GM23338 (cell line): Measurements from ENCODE around the gene TLCD4. TPM values are rescaled to one million over a fixed set of nuclear protein-coding genes. Genes with fewer than 3 reads are reported as not detected.

ENCODE experiments used
- ATAC-seq: fragments of 200-7000 bp; cut with Tn5 transposase; 3 replicates; pipeline ENCODE4 v1.9.1; 2020
- DNase-seq: peaks from one replicate; pipeline ENCODE4 v3.0.0-alpha.2; 2015; ENCODE audit warnings: low spot score
- H2AFZ ChIP-seq: fragments of 200-600 bp; sonication (generic); 2 replicates; pipeline ENCODE4 v1.8.0; 2016; ENCODE audit warnings: antibody characterized with exemption, mild to moderate bottlenecking, moderate library complexity
- H3F3A ChIP-seq: fragments of 200-600 bp; sonication (generic); replicated peaks from 2 replicates; pipeline ENCODE4 v1.8.0; 2017; ENCODE audit warnings: antibody characterized with exemption, mixed run types, low read depth
- H3K27ac ChIP-seq: fragments of 200-600 bp; sonication (generic); 2 replicates; pipeline ENCODE4 v1.6.1; 2016; ENCODE audit warnings: low read depth
- H3K27me3 ChIP-seq: fragments of 200-600 bp; sonication (generic); 2 replicates; pipeline ENCODE4 v1.8.0; 2016; ENCODE audit warnings: mild to moderate bottlenecking, mixed run types, moderate library complexity; ENCODE audit not compliant: insufficient read depth
- H3K36me3 ChIP-seq: fragments of 200-600 bp; sonication (generic); 2 replicates; pipeline ENCODE4 v1.8.0; 2016; ENCODE audit warnings: mild to moderate bottlenecking; ENCODE audit not compliant: insufficient read depth
- H3K4me1 ChIP-seq: fragments of 200-600 bp; sonication (generic); 2 replicates; pipeline ENCODE4 v1.8.0; 2016; ENCODE audit warnings: mild to moderate bottlenecking, moderate library complexity; ENCODE audit not compliant: insufficient read depth
- H3K4me2 ChIP-seq: fragments of 200-600 bp; sonication (generic); 2 replicates; pipeline ENCODE4 v1.7.1; 2017; ENCODE audit warnings: mixed run types
- H3K4me3 ChIP-seq: fragments of 200-600 bp; sonication (generic); 2 replicates; pipeline ENCODE4 v1.6.1; 2016; ENCODE audit warnings: mixed run types
- H3K79me2 ChIP-seq: fragments of 200-600 bp; sonication (generic); replicated peaks from 2 replicates; pipeline ENCODE4 v1.8.0; 2017; ENCODE audit warnings: mild to moderate bottlenecking; ENCODE audit not compliant: insufficient read depth
- H3K9me2 ChIP-seq: fragments of 200-600 bp; sonication (generic); 2 replicates; pipeline ENCODE4 v1.8.0; 2017; ENCODE audit not compliant: insufficient read depth
- H4K20me1 ChIP-seq: fragments of 200-600 bp; sonication (generic); replicated peaks from 2 replicates; pipeline ENCODE4 v1.8.0; 2017; ENCODE audit warnings: mild to moderate bottlenecking; ENCODE audit not compliant: insufficient read depth
- H3K27ac Mint-ChIP-seq: 2 replicates; pipeline ENCODE4 v1.8.0; 2020; ENCODE audit warnings: inconsistent platforms, mild to moderate bottlenecking, moderate library complexity, mixed read lengths
- H3K27me3 Mint-ChIP-seq: 3 replicates; pipeline ENCODE4 v1.8.0; 2022; ENCODE audit warnings: low read depth, mild to moderate bottlenecking, moderate library complexity, mixed read lengths, inconsistent platforms; ENCODE audit not compliant: insufficient read depth, poor library complexity
- H3K36me3 Mint-ChIP-seq: 3 replicates; pipeline ENCODE4 v1.8.0; 2021; ENCODE audit warnings: low read depth, mild to moderate bottlenecking, inconsistent platforms, moderate library complexity, mixed read lengths
- H3K4me1 Mint-ChIP-seq: 3 replicates; pipeline ENCODE4 v1.8.0; 2020; ENCODE audit warnings: mild to moderate bottlenecking, inconsistent platforms, mixed read lengths
- H3K4me3 Mint-ChIP-seq: 3 replicates; pipeline ENCODE4 v1.8.0; 2021; ENCODE audit warnings: moderate library complexity, mild to moderate bottlenecking, inconsistent platforms, mixed read lengths
- H3K9me3 Mint-ChIP-seq: 3 replicates; pipeline ENCODE4 v1.8.0; 2020; ENCODE audit warnings: moderate library complexity, mild to moderate bottlenecking, inconsistent platforms, mixed read lengths
- CREB1 ChIP-seq: fragments of 250-450 bp; sonication (Bioruptor Pico); IDR thresholded peaks from 2 replicates; pipeline ENCODE4 v1.5.0; 2020; ENCODE audit warnings: low read depth, mild to moderate bottlenecking, moderate library complexity
- CTCF ChIP-seq, 2 experiments: fragments of 200-600 bp in 1 of 2; sonication (generic) in 1 of 2; conservative IDR thresholded peaks; 2 replicates each; pipeline versions ENCODE4 v1.5.1 to v1.6.1; 2016 to 2017; ENCODE audit warnings: antibody characterized with exemption in 2 of 2, low read depth in 2 of 2, mild to moderate bottlenecking in 2 of 2, moderate library complexity in 1 of 2
- ETS1 ChIP-seq: IDR thresholded peaks from 2 replicates; pipeline ENCODE4 v1.6.1; 2016; ENCODE audit warnings: antibody characterized with exemption
- JUNB ChIP-seq: IDR thresholded peaks from one replicate; pipeline ENCODE4 v1.6.1; 2016; ENCODE audit warnings: antibody characterized with exemption; ENCODE audit not compliant: unreplicated experiment
- NANOG ChIP-seq: IDR thresholded peaks from 2 replicates; pipeline ENCODE4 v1.6.1; 2016; ENCODE audit warnings: antibody characterized with exemption, borderline replicate concordance
- POLR2AphosphoS5 ChIP-seq: IDR thresholded peaks from 2 replicates; pipeline ENCODE4 v1.6.1; 2016; ENCODE audit warnings: antibody characterized with exemption, low read depth
- REST ChIP-seq: IDR thresholded peaks from one replicate; pipeline ENCODE4 v1.6.1; 2018; ENCODE audit warnings: antibody characterized with exemption; ENCODE audit not compliant: unreplicated experiment
- ZNF114 ChIP-seq: fragments of 250-450 bp; sonication (Bioruptor Pico); IDR thresholded peaks from 2 replicates; pipeline ENCODE4 v1.5.0; 2020; ENCODE audit warnings: mild to moderate bottlenecking, moderate library complexity
- ZNF331 ChIP-seq: fragments of 250-450 bp; sonication (Bioruptor Pico); IDR thresholded peaks from 2 replicates; pipeline ENCODE4 v1.5.0; 2020; ENCODE audit warnings: low read depth, mild to moderate bottlenecking, moderate library complexity
- polyA plus RNA-seq: library from polyadenylated mRNA; unstranded; fragments of >200 nt; fragmentation: Nextera tagmentation; extraction: Ambion mirVana; gene quantifications from 2 replicates; pipeline ENCODE4 v1.2.1, GENCODE V29; 2016
- total RNA-seq: library from RNA; depleted of rRNA; stranded (reverse); fragments of >200 nt; shearing (Covaris generic); gene quantifications from 2 replicates; pipeline ENCODE4 v1.2.3, GENCODE V29; 2014

Gene TLCD4
- total and polyA plus RNA-seq, 2 experiments from 2014 or later = 3.5 to 4.2 TPM

GRCh38 chr1:95138223-95138622 is 21.1 kb downstream of the TLCD4 start (continued):
- no peak for TF ChIP-seq REST

- no peaks in the 10 kb centered on the region for H3K4me1 ChIP-seq
- Mint-ChIP-seq H3K4me3 (no peak overlapping the region), H3K9me3 (no peaks in the 10 kb centered on the region), H3K27me3 (no peaks in the 10 kb centered on the region), H3K36me3 (no peaks in the 10 kb centered on the region), H3K27ac (no peak overlapping the region), H3K4me1 (peaks cover 8% of the 10 kb centered on the region)
- DNase-seq (no peak), ATAC-seq (no peak)
- H3F3A ChIP-seq = no peaks in the 10 kb centered on the region
- no peak overlapping the region for H3K4me3 ChIP-seq
- no peaks in the 10 kb centered on the region; the same call in 1 of the 2 replicates for H3K9me2 ChIP-seq
- H3K79me2 ChIP-seq = no peaks in the 10 kb centered on the region
- no peaks in the 10 kb centered on the region for H4K20me1 ChIP-seq
- no peak overlapping the region for H2AFZ ChIP-seq
- no peak overlapping the region for H3K27ac ChIP-seq
- H3K36me3 ChIP-seq = no peaks in the 10 kb centered on the region
- H3K27me3 ChIP-seq = no peaks in the 10 kb centered on the region
- no peak overlapping the region for H3K4me2 ChIP-seq
- TF ChIP-seq REST (no peak), JUNB (no peak), ZNF114 (CRISPR knock-in tag) (no peak), POLR2AphosphoS5 (no peak), NANOG (no peak), ETS1 (no peak), ZNF331 (CRISPR knock-in tag) (no peak), CTCF (conservative IDR thresholded peaks at IDR 0.05; ENCODE audit: low read depth in 2 of 2) (no peak), CREB1 (CRISPR knock-in tag) (no peak)
Observed at GRCh38 chr1:95139039-95139438, 21.9 kb downstream of the TLCD4 start.
